PC-3 (cell line): ENCODE results near the gene ZDHHC5.

ENCODE experiments used
- EZH2phosphoT487 ChIP-seq: fragments of 300-600 bp; sonication (generic); IDR thresholded peaks from 2 replicates; pipeline ENCODE4 v1.6.1; 2018; ENCODE audit warnings: mild to moderate bottlenecking, antibody characterized with exemption, low read length, borderline replicate concordance
- TF ChIP-seq, protein P1 (sequence below): fragments of 300-600 bp; sonication (generic); conservative IDR thresholded peaks from 2 replicates; pipeline ENCODE4 v1.5.1; 2017; ENCODE audit warnings: antibody characterized with exemption, low read depth, mild to moderate bottlenecking, low read length

DNA sequence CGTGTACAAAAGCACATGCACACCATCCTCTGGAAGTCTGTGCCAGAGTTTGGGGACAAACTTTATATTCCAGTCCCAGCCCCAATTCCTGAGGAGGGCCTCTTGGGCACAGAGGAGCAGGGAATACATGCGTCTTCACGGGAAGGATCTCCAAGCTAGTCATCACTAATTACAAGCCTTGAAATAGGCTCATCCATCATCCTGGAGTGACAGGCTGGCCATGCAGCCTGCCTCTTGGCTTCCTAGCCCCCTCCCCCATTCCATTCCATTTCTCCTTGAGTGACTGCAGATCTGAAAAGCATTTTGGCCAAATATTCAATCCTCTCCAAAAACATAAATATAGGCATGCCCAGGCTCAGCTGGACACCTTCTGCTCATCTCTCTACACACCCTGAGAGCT, 45.7 kb upstream of the ZDHHC5 start:
- TF ChIP-seq, protein P1, sequence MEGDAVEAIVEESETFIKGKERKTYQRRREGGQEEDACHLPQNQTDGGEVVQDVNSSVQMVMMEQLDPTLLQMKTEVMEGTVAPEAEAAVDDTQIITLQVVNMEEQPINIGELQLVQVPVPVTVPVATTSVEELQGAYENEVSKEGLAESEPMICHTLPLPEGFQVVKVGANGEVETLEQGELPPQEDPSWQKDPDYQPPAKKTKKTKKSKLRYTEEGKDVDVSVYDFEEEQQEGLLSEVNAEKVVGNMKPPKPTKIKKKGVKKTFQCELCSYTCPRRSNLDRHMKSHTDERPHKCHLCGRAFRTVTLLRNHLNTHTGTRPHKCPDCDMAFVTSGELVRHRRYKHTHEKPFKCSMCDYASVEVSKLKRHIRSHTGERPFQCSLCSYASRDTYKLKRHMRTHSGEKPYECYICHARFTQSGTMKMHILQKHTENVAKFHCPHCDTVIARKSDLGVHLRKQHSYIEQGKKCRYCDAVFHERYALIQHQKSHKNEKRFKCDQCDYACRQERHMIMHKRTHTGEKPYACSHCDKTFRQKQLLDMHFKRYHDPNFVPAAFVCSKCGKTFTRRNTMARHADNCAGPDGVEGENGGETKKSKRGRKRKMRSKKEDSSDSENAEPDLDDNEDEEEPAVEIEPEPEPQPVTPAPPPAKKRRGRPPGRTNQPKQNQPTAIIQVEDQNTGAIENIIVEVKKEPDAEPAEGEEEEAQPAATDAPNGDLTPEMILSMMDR, result no peak
- no peak for TF ChIP-seq EZH2phosphoT487
